NB4 (cell line): ENCODE data around the gene CNEP1R1.

Experiments used
- DNase-seq: peaks from one replicate; pipeline ENCODE4 v3.0.0; 2010; ENCODE audit warnings: low read depth
- H3K4me3 ChIP-seq: one replicate; pipeline ENCODE4 v1.5.1; 2011; ENCODE audit warnings: mild to moderate bottlenecking, low read depth, low read length, moderate library complexity
- MYC ChIP-seq: IDR thresholded peaks from 2 replicates; pipeline ENCODE4 v1.6.1; 2011; ENCODE audit warnings: low read depth, low read length
- POLR2A ChIP-seq: IDR thresholded peaks from 2 replicates; pipeline ENCODE4 v1.6.1; 2011; ENCODE audit warnings: mild to moderate bottlenecking; ENCODE audit not compliant: insufficient read length; ENCODE audit errors: extremely low read depth
- TF ChIP-seq, protein P1 (sequence below): IDR thresholded peaks from one replicate; pipeline ENCODE4 v1.5.1; 2012; ENCODE audit warnings: low read depth, low read length
- TF ChIP-seq, protein P2 (sequence below): IDR thresholded peaks from 2 replicates; pipeline ENCODE4 v1.6.1; 2011; ENCODE audit warnings: low read depth, low read length

CNEP1R1 gene

DNA sequence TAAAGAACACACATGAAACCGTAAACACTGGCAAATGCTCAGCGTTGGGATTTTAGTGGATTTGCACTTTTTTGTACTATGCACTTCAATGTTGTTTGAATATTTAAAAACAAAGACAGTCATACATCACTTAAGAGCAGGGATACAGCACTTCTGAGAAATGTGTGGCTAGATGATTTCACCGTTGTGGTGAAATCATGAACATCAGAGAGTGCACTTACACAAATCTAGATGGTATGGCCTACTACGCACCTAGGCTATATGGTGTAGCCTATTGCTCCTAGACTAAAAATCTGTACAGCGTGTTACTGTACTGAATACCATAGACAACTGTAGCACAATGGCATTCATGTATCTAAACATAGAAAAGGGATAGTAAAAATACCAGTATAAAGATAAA lies 37.6 kb upstream of the CNEP1R1 start:
- no peak for DNase-seq
- TF ChIP-seq, protein P1, sequence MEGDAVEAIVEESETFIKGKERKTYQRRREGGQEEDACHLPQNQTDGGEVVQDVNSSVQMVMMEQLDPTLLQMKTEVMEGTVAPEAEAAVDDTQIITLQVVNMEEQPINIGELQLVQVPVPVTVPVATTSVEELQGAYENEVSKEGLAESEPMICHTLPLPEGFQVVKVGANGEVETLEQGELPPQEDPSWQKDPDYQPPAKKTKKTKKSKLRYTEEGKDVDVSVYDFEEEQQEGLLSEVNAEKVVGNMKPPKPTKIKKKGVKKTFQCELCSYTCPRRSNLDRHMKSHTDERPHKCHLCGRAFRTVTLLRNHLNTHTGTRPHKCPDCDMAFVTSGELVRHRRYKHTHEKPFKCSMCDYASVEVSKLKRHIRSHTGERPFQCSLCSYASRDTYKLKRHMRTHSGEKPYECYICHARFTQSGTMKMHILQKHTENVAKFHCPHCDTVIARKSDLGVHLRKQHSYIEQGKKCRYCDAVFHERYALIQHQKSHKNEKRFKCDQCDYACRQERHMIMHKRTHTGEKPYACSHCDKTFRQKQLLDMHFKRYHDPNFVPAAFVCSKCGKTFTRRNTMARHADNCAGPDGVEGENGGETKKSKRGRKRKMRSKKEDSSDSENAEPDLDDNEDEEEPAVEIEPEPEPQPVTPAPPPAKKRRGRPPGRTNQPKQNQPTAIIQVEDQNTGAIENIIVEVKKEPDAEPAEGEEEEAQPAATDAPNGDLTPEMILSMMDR = no peak
- TF ChIP-seq MYC = no peak
- no peak for TF ChIP-seq POLR2A
- TF ChIP-seq, protein P2, sequence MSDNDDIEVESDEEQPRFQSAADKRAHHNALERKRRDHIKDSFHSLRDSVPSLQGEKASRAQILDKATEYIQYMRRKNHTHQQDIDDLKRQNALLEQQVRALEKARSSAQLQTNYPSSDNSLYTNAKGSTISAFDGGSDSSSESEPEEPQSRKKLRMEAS = no peak
- H3K4me3 ChIP-seq = no peak overlapping the region

DNA sequence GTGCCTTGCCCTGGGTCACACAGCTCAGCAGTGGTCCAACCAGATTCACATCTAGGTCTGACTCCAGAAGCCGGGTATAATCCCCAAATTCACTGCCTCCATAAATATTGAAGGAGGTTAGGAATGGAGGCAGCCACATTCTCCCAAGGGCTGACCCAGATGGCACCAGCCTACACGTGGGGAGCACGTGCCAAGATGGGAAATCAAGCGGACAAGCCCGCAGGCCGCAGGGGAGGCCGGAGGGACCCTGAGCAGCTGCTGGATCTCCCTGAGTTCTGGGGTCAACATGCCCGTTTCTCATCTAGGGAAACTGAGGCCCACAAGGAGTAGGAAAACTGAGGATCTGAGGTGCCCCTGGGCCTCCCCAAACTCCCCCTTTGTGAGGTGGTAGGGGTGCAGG lies 32.2 kb upstream of the CNEP1R1 start:
- TF ChIP-seq MYC = no peak
- no peak for TF ChIP-seq POLR2A
- TF ChIP-seq, protein P2 = no peak
- TF ChIP-seq, protein P1 = no peak
- DNase-seq = no peak
- H3K4me3 ChIP-seq = no peak overlapping the region

DNA sequence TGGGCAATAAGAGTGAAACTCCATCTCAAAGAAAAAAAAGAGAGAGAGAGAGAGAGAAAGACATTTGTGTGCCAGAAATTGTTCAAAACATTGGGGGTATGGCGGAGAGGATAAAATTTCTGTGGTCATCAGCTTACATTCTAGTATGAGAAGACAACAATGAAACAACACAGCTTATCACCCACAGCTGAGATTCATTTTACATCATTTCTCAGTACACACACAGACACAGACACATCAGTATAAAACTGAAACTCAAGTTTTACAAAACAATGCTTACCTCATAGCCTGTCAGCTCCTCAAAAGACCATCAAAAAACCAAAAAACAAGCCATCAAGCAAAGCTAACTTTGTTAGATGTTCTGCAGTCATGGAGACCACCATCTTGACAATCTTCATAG lies 31.4 kb upstream of the CNEP1R1 start:
- TF ChIP-seq, protein P2 = no peak
- TF ChIP-seq POLR2A (no peak), MYC (no peak)
- TF ChIP-seq, protein P1 = no peak
- DNase-seq = no peak
- H3K4me3 ChIP-seq = no peak overlapping the region

DNA sequence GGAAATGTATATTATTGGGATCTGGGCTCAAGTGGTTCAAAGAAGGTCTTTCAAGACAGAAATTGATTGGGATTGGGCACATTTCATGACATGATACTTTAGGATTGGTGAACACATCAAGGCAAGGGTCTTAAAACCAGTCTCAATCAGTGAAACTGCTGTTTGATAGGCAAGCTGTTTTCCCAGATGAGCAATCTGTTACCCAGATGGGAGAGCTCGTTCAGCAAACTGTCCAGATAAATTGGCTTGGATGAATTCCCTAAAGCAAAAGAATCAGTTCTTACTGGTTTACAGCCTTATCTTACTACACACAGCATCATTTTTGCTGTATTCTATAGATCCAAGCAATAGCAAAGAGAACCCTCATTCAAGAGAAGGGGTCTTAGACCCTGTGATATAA lies 31.0 kb upstream of the CNEP1R1 start:
- no peak overlapping the region for H3K4me3 ChIP-seq
- no peak for DNase-seq
- TF ChIP-seq, protein P2 = no peak
- TF ChIP-seq POLR2A = no peak
- no peak for TF ChIP-seq MYC
- TF ChIP-seq, protein P1 = no peak

DNA sequence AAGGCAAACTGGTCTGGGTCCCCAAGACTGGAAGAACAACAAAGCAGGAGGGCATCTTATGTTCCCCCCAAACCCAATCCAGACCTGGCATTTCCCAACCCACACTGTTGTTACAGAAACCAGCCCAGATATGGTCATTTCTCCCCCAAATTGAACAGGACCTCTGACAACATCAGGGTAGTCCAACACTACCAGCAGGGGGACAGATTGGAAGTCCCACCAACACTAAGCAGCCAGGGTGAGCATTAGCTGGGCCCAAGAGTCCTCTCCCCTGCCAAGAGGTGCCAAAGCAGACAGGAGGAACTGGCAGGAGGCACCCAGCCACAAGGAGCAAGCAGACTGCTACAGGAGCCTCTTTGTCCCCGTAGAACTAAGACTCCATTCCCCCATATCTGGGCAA lies 29.3 kb upstream of the CNEP1R1 start:
- no peak overlapping the region for H3K4me3 ChIP-seq
- TF ChIP-seq, protein P1 = no peak
- no peak for TF ChIP-seq MYC
- TF ChIP-seq POLR2A = no peak
- TF ChIP-seq, protein P2 = no peak
- DNase-seq = no peak

DNA sequence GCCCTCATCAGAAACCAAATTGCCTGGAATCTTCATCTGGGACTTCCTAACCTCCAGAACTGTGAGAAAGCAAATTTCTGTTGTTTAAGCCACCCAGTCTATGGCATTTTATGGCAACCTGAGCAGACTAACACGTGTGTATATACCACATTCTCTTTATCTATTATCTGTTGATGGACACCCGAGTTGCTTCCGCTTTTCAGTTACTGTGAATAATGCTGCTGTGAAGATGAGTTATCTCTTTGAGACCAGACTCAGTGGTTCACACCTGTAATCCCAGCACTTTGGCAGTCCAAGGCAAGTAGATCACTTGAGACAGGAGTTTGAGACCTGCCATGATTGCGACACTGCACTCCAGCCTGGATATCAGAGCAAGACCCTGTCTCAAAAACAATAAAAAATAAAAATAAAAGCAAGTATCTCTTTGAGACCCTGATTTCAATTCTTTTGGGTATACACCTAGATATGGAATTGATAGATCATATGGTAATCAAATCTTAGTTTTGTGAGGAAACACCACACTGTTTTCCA lies 27.2 kb upstream of the CNEP1R1 start:
- DNase-seq = no peak
- TF ChIP-seq, protein P2 = no peak
- TF ChIP-seq, protein P1 = no peak
- no peak for TF ChIP-seq MYC
- TF ChIP-seq POLR2A = no peak
- no peak overlapping the region for H3K4me3 ChIP-seq
